Ectodermal cell (in vitro differentiated cells): Measurements from ENCODE around the gene OR2AE1.

Source experiments
- H3K27ac ChIP-seq: 2 replicates; pipeline ENCODE4 v1.7.0; 2013; ENCODE audit warnings: mild to moderate bottlenecking, low read depth, low read length; ENCODE audit not compliant: insufficient read depth, poor library complexity, severe bottlenecking
- H3K27me3 ChIP-seq: 2 replicates; pipeline ENCODE4 v1.7.0; 2013; ENCODE audit warnings: mild to moderate bottlenecking, low read length; ENCODE audit not compliant: insufficient read depth, control insufficient read depth, poor library complexity, severe bottlenecking
- H3K36me3 ChIP-seq: one replicate; pipeline ENCODE4 v1.7.0; 2013; ENCODE audit warnings: low read length; ENCODE audit not compliant: control insufficient read depth, insufficient read depth
- H3K4me1 ChIP-seq: one replicate; pipeline ENCODE4 v1.7.0; 2013; ENCODE audit warnings: low read length; ENCODE audit not compliant: control insufficient read depth, insufficient read depth
- H3K4me3 ChIP-seq: 2 replicates; pipeline ENCODE4 v1.7.0; 2013; ENCODE audit warnings: low read depth, low read length, control low read depth; ENCODE audit not compliant: insufficient read depth
- H3K9me3 ChIP-seq: 2 replicates; pipeline ENCODE4 v1.7.0; 2013; ENCODE audit warnings: mild to moderate bottlenecking, low read length, moderate library complexity; ENCODE audit not compliant: control insufficient read depth
- WGBS, 2 experiments: methylation state at CpG; one replicate each; pipeline ENCODE4 v1.1.7; 2013; ENCODE audit warnings: missing lambda C conversion rate in 2 of 2; 5-methylcytosine and 5-hydroxymethylcytosine counted together

The OR2AE1 gene

GRCh38 chr7:99835189-99835588 lies 41.6 kb downstream of the OR2AE1 start:
- Histone ChIP-seq H3K27me3 (no peaks in the 10 kb centered on the region), H3K4me1 (peaks cover 4% of the 10 kb centered on the region), H3K27ac (no peak overlapping the region), H3K9me3 (no peaks in the 10 kb centered on the region), H3K4me3 (no peak overlapping the region), H3K36me3 (no peaks in the 10 kb centered on the region)
- WGBS, 2 experiments, result 89 to 95% methylated on average over 4 of the region's 4 CpGs

- no peaks in the 10 kb centered on the region for H3K9me3 ChIP-seq
- WGBS, 2 experiments, result 93 to 94% methylated on average over 2 of the region's 2 CpGs
These were observed 42.5 kb downstream of the OR2AE1 start for GRCh38 chr7:99834382-99834781.

GRCh38 chr7:99833289-99833877 lies 43.5 kb downstream of the OR2AE1 start:
- 91 to 93% methylated on average over 8 of the region's 8 CpGs for WGBS, 2 experiments
- no peaks in the 10 kb centered on the region for H3K36me3 ChIP-seq
- no peaks in the 10 kb centered on the region for H3K9me3 ChIP-seq
- H3K4me3 ChIP-seq, result no peak overlapping the region
- no peaks in the 10 kb centered on the region for H3K4me1 ChIP-seq
- H3K27ac ChIP-seq, result no peak overlapping the region
- no peaks in the 10 kb centered on the region for H3K27me3 ChIP-seq

More at GRCh38 chr7:99834382-99834781, 42.5 kb downstream of the OR2AE1 start:
- Histone ChIP-seq H3K4me3 (no peak overlapping the region), H3K36me3 (no peaks in the 10 kb centered on the region), H3K27me3 (no peaks in the 10 kb centered on the region), H3K4me1 (peaks cover 3% of the 10 kb centered on the region), H3K27ac (no peak overlapping the region)

GRCh38 chr7:99831595-99831994 lies 45.2 kb downstream of the OR2AE1 start:
- no peaks in the 10 kb centered on the region for H3K36me3 ChIP-seq
- no peaks in the 10 kb centered on the region for H3K27me3 ChIP-seq
- H3K27ac ChIP-seq, result no peak overlapping the region
- H3K9me3 ChIP-seq, result no peaks in the 10 kb centered on the region
- H3K4me3 ChIP-seq, result no peak overlapping the region
- no peaks in the 10 kb centered on the region for H3K4me1 ChIP-seq

- Histone ChIP-seq H3K36me3 (no peaks in the 10 kb centered on the region), H3K27me3 (no peaks in the 10 kb centered on the region), H3K4me1 (no peaks in the 10 kb centered on the region), H3K9me3 (no peaks in the 10 kb centered on the region), H3K27ac (no peak overlapping the region), H3K4me3 (no peak overlapping the region)
- 100% methylated on average over 1 of the region's 1 CpG; no CpG with 5 or more reads in 1 of the 2 experiments for WGBS, 2 experiments
These were observed 47.2 kb downstream of the OR2AE1 start for GRCh38 chr7:99829524-99830160.

GRCh38 chr7:99828811-99829210 lies 48.0 kb downstream of the OR2AE1 start:
- Histone ChIP-seq H3K36me3 (no peaks in the 10 kb centered on the region), H3K9me3 (no peaks in the 10 kb centered on the region), H3K4me1 (no peaks in the 10 kb centered on the region), H3K27ac (no peak overlapping the region), H3K4me3 (no peak overlapping the region), H3K27me3 (no peaks in the 10 kb centered on the region)

- Histone ChIP-seq H3K4me3 (no peak overlapping the region), H3K36me3 (no peaks in the 10 kb centered on the region), H3K4me1 (no peaks in the 10 kb centered on the region), H3K27ac (no peak overlapping the region), H3K9me3 (no peaks in the 10 kb centered on the region), H3K27me3 (no peaks in the 10 kb centered on the region)
- 95% methylated on average over 2 of the region's 2 CpGs for WGBS, 2 experiments
These were observed 49.6 kb downstream of the OR2AE1 start for GRCh38 chr7:99827040-99827778.
